AG09309 (cell line): Measurements from ENCODE around the gene PRELID2.
"Not testable (repeated sequence)": the region's sequence is repeated elsewhere in the genome, so short reads cannot be mapped to it uniquely, and the experiment has no call there.

Experiments
- DNase-seq: peaks from one replicate; pipeline ENCODE4 v3.0.0-alpha.2; 2010; ENCODE audit warnings: low read depth
- H3K4me3 ChIP-seq: 2 replicates; pipeline ENCODE4 v1.5.1; 2011; ENCODE audit warnings: mild to moderate bottlenecking, low read depth, low read length, moderate library complexity; ENCODE audit not compliant: control insufficient read depth
- CTCF ChIP-seq: IDR thresholded peaks from 2 replicates; pipeline ENCODE4 v1.5.1; 2011; ENCODE audit warnings: mild to moderate bottlenecking, low read depth, low read length, inconsistent platforms; ENCODE audit not compliant: insufficient read depth, control insufficient read depth; ENCODE audit errors: missing control alignments

Gene PRELID2

GRCh38 chr5:145841299-145841698 is 6.2 kb upstream of the PRELID2 start:
- H3K4me3 ChIP-seq, result no peak overlapping the region
- TF ChIP-seq CTCF, result no peak
- DNase-seq, result no peak

GRCh38 chr5:145840458-145841132 is 5.5 kb upstream of the PRELID2 start:
- TF ChIP-seq CTCF, result no peak
- no peak overlapping the region for H3K4me3 ChIP-seq
- DNase-seq, result no peak

GRCh38 chr5:145838276-145838675 is 3.1 kb upstream of the PRELID2 start:
- no peak for DNase-seq
- no peak for TF ChIP-seq CTCF
- H3K4me3 ChIP-seq, result no peak overlapping the region

- DNase-seq, H3K4me3 ChIP-seq: not testable (repeated sequence)
Measured at GRCh38 chr5:145836241-145836640, 1.1 kb upstream of the PRELID2 start.

GRCh38 chr5:145835848-145836239 is 702 bp upstream of the PRELID2 start:
- DNase-seq, result no peak
- H3K4me3 ChIP-seq, result peak overlapping the region; percentile 72
- no peak for TF ChIP-seq CTCF

GRCh38 chr5:145834554-145834916 is 607 bp downstream of the PRELID2 start:
- TF ChIP-seq CTCF, result no peak

GRCh38 chr5:145833631-145834200 is 1.4 kb downstream of the PRELID2 start:
- H3K4me3 ChIP-seq, result no peak overlapping the region
- DNase-seq, result no peak
- no peak for TF ChIP-seq CTCF

More at GRCh38 chr5:145834554-145834916, 607 bp downstream of the PRELID2 start:
- H3K4me3 ChIP-seq, result peak overlapping the region; percentile 72
- DNase-seq, result no peak
